HG03064 (cell line): Measurements from ENCODE around the gene NSMCE1.
"Not testable (repeated sequence)": the region's sequence is repeated elsewhere in the genome, so short reads cannot be mapped to it uniquely, and the experiment has no call there.

ENCODE experiments used
- ATAC-seq: cut with Tn5 transposase; IDR thresholded peaks from one replicate; pipeline ENCODE4 v1.9.1; 2021; ENCODE audit warnings: low read depth; ENCODE audit not compliant: unreplicated experiment

NSMCE1 gene

GRCh38 chr16:27273330-27273669, 4.7 kb upstream of the NSMCE1 start:
- no peak for ATAC-seq

GRCh38 chr16:27272697-27273096, 4.1 kb upstream of the NSMCE1 start:
- not testable (repeated sequence) for ATAC-seq

- ATAC-seq, result no peak
These were observed 3.5 kb upstream of the NSMCE1 start for GRCh38 chr16:27272076-27272475.

GRCh38 chr16:27270349-27270748, 1.8 kb upstream of the NSMCE1 start:
- no peak for ATAC-seq

- no peak for ATAC-seq
These were observed 953 bp upstream of the NSMCE1 start for GRCh38 chr16:27269300-27270150.

- ATAC-seq, result no peak
These were observed 1.4 kb downstream of the NSMCE1 start for GRCh38 chr16:27267037-27267677.

- no peak for ATAC-seq
These were observed 2.6 kb downstream of the NSMCE1 start for GRCh38 chr16:27265982-27266381.

- ATAC-seq, result no peak
These were observed 4.4 kb downstream of the NSMCE1 start for GRCh38 chr16:27264151-27264550.

- ATAC-seq, result not testable (repeated sequence)
These were observed 5.6 kb downstream of the NSMCE1 start for GRCh38 chr16:27262904-27263423.

GRCh38 chr16:27259710-27260109, 8.9 kb downstream of the NSMCE1 start:
- no peak for ATAC-seq

GRCh38 chr16:27258241-27258734, 10.3 kb downstream of the NSMCE1 start:
- ATAC-seq, result no peak

GRCh38 chr16:27257271-27257670, 11.3 kb downstream of the NSMCE1 start:
- ATAC-seq, result no peak

- no peak for ATAC-seq
These were observed 11.7 kb downstream of the NSMCE1 start for GRCh38 chr16:27256861-27257260.

- ATAC-seq, result no peak
These were observed 14.2 kb downstream of the NSMCE1 start for GRCh38 chr16:27254262-27254811.

GRCh38 chr16:27253526-27253930, 15.0 kb downstream of the NSMCE1 start:
- no peak for ATAC-seq

GRCh38 chr16:27252206-27252585, 16.4 kb downstream of the NSMCE1 start:
- ATAC-seq, result no peak

- ATAC-seq, result no peak
These were observed 16.9 kb downstream of the NSMCE1 start for GRCh38 chr16:27251541-27252205.

- ATAC-seq, result not testable (repeated sequence)
These were observed 19.7 kb downstream of the NSMCE1 start for GRCh38 chr16:27248886-27249285.

GRCh38 chr16:27248036-27248435, 20.5 kb downstream of the NSMCE1 start:
- no peak for ATAC-seq

- not testable (repeated sequence) for ATAC-seq
These were observed 21.5 kb downstream of the NSMCE1 start for GRCh38 chr16:27247076-27247475.

GRCh38 chr16:27246439-27246838, 22.1 kb downstream of the NSMCE1 start:
- ATAC-seq, result no peak
